ENCODE data around the gene RAB1B.
"Not testable (repeated sequence)": the region's sequence is repeated elsewhere in the genome, so short reads cannot be mapped to it uniquely, and the experiment has no call there.

The RAB1B gene

DNA sequence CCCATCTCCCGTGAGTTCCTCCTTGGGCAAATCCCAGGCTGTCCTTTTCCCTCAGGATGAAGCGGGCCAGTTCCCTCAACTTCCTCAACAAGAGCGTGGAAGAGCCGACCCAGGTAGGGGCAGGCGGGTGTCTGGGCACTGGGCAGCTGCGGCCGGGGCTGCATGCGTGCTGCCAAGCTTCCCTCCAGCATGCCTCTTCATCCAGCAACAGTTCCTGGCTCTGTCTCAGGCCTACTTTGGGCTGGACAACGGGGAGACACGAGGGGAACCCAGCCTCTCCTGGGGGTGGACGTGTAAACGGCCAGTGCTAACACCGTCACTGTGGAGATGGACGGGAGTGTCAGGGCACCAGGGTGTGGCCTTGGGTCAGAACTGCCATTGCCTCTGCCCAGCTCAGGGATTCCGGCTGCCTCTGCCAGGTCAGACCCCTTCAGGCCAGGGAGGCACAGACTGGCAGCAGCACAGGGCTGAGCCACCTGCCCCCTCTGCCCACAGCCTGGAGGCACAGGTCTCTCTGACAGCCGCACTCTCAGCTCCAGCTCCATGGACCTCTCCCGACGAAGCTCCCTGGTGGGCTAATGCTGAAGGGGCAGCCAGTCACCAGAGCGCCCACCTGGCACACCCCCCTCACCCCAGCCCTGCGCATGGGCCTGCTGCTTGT lies 1.9 kb upstream of the RAB1B start:
- FAIRE-seq: no peak
- no peak for DNase-seq (ENCODE audit: low spot score)

DNA sequence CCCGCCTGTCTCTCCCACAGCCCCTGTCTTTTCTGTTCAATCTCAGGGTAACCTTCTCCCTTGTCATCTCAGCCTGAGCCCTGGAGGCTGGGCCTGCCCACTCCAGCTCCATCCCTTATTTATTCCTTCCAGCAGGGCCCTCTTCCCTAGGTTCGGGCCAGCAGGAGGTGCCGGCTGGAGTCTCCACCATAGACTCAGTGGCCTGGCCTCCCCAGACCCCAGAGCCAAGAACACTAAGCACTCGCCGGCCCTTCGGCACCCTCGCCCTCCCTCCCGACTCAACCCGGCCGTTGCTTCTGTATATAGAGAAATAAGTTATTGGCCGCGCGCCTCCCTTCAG lies 1.4 kb upstream of the RAB1B start:
- no peak for DNase-seq (ENCODE audit: low spot score)
- FAIRE-seq: no peak

DNA sequence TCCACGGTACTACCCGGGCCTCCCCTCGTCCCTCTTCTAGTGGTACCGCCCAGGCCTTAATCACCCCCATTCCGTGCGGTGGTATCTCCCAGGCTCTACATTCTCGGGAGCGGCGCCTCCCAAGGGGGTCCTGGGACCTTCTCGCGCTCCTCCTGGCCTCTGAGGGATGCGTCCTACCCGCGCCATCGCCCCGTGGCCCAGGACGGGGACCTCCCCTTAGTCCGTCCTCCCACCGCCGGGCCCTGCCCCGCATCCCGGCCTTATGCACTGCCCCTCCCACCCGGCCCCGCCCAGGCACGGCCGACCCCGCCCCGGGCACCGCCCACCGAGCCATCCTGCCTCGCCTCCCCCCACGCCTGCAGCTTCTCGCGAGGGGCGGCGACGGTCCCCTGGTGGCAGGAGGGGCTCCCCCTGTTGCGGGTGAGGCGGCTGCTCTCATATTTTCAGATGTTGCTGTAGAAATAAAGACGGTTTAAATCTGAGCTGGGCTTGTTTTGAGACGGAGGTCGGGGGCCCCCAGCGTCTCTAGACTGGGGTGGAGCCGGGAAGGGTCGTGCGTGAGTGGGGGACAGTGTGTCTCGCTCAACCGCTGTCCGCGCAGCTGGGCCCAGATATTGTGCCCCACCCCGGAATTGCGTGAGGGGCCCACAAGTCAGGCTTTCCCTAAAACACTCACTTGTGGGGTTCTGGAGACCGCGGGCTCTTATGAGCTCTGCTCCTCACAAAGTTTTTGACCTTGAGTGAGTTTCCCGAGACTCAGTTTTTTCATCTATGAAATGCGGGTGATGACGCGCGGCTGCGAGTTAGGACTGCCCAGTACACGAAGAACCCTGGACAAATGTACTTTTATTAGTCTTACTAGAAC lies 828 bp upstream of the RAB1B start:
- FAIRE-seq (no peak), DNase-seq (ENCODE audit: low spot score) (peak; percentile 20)

DNA sequence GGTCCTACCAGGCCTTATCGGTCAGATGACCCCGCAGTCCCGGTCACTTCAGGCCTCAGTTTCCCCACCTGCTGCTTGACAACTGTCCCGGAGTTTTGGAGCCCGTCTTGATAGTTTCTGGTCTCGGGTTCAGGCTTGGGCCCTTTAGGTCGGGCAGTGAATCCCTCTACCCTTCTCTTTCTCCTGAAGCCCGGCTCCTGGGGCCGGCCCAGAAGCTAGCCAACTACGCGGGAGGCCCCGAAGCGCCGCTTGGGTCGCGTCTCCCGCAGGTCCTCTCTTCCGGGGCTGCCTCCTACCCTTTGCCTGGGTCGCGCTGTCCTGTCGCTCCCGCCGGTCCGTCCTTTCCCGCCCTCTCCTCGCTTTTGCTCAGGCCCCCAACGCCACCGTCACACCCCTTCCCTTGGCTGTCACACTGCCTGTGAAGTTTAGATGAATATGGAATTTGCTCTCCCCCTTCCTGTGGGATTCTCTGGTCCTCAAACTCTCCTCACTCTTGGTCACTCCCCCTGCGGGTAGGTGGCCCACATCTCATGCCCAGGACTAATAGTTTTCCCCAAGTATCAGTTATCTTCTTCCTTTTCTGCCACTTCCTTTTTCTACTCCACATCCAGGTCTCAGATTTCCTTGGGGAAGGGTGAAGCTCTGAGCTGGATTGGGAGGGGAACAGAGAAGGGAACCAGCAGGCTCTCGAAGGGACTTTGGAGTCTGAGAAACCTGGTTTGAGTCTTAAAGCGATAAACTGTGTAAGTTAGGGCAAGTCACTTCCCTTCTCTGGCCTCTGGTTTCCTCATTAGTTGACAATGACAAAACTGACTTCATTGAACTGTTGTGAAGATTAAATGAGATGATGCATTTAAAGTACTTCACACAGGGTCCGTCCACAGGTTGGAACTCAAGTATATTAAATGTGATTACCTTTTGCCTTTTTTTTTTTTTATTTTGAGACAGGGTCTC lies 790 bp downstream of the RAB1B start:
- peak; percentile 23 for DNase-seq (ENCODE audit: low spot score)
- FAIRE-seq: no peak

DNA sequence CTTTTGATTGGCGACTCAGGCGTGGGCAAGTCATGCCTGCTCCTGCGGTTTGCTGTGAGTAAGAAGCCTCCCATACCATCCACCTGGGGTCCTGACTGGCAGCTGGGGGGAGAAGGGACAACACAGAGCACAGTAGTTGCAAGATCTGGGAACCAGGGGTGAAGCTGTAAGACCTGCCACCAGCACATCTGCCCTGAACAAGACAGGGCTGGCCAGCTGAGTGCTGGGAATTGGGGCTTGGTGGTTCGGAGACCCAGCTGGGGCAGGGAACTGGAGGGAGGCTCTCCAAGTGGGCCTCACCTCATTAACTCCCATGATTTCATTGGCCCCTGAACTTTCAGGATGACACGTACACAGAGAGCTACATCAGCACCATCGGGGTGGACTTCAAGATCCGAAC lies 3.4 kb downstream of the RAB1B start:
- DNase-seq (ENCODE audit: low spot score) (no peak), FAIRE-seq (no peak)

DNA sequence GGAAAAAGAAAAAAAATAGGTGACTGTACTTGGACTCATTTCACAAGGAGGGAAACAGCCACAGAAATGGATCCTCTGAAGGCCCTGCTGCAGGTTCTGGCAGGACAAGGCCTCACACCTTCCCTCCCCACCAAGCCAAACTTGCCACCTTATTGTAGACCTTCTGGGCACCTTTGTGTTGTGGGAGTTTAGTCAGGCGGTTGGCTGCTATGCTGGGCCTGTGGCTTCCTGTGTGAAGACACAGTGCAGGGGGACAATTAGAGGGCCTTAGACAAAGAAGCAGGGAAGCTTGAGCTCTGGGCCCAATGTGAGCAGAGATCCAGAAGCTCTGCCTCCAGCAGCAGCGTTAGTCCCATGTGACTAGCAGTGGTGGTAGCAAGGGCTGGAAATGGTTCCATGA lies 4.2 kb downstream of the RAB1B start:
- FAIRE-seq (no peak), DNase-seq (ENCODE audit: low spot score) (no peak)

DNA sequence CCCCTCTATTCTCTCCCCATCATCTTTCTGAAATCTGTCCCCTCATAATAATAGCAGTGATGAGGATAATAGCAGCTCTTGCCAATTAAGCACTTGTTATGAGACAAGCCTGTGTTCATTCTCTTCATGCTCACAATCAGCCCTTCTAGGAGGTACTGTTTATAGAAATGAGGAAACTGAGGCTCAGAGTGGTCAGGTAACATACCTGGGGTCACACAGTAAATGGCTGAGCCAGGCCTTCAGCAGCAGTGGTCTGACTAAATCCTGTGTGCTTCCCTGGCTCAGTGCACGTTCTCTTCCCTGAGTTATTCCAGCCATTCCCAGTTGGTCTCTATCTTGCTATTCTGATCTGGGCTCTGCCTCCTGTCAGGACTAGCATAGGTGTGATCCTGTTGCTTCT lies 5.8 kb downstream of the RAB1B start:
- DNase-seq (ENCODE audit: low spot score): no peak
- no peak for FAIRE-seq

DNA sequence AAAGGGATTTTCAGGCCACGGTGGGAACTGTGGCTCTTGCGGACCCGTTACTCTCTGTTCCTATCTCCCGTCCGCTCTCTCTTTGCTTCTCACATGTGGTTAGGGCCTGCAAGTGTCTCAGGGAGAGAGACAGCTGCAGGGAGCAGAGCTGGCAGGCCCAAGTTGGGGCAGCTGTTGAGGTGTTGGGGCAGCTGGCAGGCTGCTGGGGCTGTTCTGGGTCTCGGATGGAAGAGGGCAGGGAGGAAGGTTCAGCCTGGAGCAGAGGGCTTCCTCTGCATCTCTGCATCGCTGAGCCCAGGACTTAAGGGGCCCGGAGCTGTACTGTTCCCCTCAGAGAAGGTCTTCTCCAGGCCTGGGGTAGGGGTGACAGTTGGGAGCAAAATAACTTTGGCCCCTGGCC lies 7.0 kb downstream of the RAB1B start:
- FAIRE-seq (no peak), DNase-seq (ENCODE audit: low spot score) (no peak)

DNA sequence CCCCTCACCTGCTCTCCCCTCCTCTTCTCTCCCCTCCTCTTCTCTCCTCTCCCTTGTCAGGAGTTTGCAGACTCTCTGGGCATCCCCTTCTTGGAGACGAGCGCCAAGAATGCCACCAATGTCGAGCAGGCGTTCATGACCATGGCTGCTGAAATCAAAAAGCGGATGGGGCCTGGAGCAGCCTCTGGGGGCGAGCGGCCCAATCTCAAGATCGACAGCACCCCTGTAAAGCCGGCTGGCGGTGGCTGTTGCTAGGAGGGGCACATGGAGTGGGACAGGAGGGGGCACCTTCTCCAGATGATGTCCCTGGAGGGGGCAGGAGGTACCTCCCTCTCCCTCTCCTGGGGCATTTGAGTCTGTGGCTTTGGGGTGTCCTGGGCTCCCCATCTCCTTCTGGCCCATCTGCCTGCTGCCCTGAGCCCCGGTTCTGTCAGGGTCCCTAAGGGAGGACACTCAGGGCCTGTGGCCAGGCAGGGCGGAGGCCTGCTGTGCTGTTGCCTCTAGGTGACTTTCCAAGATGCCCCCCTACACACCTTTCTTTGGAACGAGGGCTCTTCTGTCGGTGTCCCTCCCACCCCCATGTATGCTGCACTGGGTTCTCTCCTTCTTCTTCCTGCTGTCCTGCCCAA lies 7.7 kb downstream of the RAB1B start:
- FAIRE-seq: no peak
- no peak for DNase-seq (ENCODE audit: low spot score)

DNA sequence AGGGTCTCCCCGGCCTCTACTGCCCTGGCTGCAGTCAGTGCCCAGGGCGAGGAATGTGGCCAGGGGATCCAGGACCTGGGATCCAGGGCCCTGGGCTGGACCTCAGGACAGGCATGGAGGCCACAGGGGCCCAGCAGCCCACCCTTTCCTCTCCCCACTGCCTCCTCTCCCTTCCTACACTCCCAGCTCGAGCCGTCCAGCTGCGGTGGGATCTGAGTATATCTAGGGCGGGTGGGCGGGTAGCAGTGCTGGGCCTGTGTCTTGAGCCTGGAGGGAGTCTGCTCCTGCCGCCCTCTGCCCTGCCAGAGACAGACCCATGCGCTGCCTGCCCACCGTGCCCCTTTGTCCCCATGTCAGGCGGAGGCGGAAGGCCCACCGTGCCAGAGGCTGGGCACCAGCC lies 8.2 kb downstream of the RAB1B start:
- not testable (repeated sequence) for FAIRE-seq

DNA sequence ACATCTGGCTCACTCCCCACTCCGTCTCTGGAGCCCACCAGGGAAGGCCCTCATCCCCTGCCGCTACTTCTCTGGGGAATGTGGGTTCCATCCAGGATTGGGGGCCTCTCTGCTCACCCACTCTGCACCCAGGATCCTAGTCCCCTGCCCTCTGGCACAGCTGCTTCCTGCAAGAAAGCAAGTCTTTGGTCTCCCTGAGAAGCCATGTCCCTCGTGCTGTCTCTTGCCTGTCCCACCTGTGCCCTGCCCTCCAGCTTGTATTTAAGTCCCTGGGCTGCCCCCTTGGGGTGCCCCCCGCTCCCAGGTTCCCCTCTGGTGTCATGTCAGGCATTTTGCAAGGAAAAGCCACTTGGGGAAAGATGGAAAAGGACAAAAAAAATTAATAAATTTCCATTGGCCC lies 8.6 kb downstream of the RAB1B start:
- FAIRE-seq; DNase-seq (ENCODE audit: low spot score): not testable (repeated sequence)

More for the DNA sequence above, 8.2 kb downstream of the RAB1B start:
- not testable (repeated sequence) for DNase-seq (ENCODE audit: low spot score)

DNA sequence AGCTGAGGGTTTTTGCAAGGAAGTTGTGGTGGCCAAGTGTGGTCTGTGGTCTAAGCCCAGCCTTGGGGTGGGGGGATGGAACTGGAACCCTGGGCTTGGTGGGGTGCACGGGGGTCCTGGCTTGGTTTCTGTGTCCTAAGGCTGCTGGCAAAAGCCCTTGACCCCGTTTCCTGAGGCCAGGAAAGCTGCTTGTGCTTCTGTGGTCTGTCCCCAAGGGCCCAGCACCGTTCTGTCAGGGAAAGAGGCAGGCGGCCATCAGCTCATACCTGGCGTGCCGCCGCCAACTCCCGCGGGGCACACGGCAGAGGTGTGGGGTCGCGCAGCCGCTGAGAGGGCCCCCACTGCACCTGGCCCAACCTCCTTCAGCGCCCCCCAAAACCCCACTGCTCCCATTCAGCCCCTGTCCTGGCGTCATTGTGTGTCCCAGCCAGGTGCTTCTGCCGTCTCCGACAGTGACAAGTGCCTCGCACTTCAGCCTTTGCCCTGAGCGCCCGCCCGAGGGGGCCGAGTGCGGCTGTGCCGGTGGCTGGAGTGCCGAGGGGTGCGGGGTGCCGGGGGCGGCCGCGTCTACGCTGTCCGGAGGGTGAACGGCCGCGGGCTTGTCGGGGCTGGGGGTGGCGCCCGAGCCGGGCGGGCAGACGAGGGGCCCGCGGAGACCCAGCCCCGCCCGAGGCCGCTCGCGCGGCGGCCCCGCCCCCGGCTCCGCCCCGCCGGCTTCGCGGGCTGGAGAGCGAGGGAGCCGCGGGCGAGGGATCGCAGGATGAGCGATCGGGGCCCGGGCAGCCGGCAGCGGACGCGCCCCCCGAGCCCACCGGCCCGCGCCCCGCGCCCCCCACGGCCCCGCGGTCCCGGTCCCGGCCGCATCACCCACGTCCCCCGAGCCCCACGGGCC lies 9.3 kb downstream of the RAB1B start, which contains the start of gene CNIH2:
Gene CNIH2 (plus strand): TSS at position 705 of the 892 bp plus-strand sequence. CDS start 282 bp downstream, outside the sequence.
- no peak for DNase-seq (ENCODE audit: low spot score)

DNA sequence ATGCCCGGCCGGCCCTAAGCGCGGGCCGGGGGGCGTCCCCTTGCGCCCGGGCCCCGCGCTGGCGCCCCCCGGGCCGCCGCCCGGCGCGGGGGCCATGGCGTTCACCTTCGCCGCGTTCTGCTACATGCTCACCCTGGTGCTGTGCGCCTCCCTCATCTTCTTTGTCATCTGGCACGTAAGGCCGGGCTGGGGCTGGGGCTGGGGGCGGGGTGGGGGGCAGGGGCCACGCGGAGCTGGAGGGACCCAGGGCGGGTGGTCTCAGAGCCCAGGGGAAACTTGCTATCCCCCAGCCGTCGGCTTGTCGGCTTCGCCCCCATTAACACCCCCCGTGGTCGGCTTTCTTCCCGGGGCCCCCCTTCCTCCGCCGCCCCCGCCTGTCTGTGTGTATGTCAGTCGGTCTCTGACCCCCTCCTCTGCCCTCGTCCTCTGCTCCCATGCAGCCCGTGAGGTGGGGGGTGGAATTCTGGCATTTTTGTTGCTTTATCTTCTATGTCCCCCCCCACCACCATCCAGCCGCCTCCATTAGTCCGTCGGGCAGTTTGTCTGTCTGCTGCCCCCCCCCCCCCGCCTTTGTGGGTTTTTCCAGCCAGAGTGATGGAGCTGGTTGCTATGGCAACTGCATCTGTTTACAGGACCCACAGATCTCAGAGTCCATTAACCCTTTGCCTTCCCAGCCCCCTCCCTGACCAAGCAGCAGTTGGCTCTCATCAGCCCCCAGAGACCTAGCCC lies 10.1 kb downstream of the RAB1B start:
- FAIRE-seq (no peak), DNase-seq (ENCODE audit: low spot score) (no peak)

More for the DNA sequence above, 9.3 kb downstream of the RAB1B start, which contains the start of gene CNIH2:
- no peak for FAIRE-seq

DNA sequence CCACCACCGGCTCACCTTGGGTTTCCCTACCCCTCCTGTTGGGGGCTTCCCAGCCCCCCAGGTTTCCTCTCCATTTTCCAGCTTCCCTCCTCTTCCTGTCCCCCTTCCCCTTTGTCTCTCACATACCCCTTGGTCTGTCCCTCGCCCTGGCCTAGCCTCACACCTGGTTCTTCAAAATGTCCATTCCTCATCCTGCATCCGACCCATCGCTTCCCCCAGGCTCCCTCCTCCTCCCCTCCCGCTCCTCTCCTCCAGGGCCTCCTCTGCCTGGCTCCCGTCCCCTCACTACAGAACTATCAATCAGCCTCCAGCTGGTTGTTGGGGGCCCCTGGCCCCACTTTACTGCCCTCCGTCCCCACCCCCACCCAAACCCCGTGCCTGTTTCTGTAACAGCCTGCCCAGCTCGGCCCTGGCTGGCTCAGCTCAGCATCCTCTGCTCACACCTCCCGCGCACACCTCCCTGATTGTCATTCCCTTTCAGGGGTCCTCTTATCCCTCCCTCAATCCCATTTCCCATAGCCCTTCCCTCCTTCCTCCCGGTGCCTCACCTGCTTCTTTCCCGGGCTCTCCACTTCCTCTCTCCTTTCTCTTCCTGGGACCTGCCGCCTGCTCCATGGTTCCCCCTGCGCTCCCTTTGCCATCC lies 10.8 kb downstream of the RAB1B start:
- DNase-seq (ENCODE audit: low spot score) (no peak), FAIRE-seq (no peak)

DNA sequence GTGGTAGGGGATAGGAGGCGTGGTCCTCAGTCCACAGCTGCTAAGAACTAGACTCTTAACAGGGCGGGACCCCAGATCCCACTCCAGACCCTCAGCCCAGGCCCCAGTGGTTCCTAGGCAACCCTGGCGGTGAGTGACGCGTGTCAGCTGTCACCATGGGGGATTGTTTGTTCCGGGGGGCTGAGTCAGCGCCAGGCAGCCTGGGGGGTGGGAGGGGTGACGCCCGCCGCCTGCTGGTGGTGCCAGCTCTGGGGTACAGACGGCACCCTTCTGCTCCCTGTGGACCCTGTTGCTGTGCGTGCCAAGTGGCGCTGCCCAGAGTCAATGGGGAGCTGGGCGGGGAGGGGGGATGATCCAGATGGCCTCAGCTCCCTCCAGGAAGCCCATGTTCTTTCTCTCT lies 12.0 kb downstream of the RAB1B start:
- DNase-seq (ENCODE audit: low spot score) (no peak), FAIRE-seq (no peak)

DNA sequence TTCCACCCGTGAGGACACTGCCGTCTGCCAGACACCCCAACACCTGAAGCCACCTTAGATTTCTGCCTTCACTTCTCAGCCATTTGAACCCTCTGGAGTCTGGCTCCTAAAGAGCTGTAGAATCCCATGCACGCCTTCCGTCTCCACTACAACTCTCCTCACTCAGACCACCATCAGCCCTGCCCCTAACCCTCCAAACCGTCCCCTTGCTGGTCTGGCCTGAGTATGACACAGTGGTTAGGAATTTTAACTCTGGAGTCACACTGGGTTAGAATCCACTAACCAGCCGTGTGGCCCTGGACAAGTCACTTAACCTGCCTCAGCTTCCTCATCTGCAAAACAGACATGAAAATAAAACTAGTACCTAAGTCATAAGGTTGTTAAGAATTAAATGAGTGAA lies 12.6 kb downstream of the RAB1B start:
- no peak for FAIRE-seq
- DNase-seq (ENCODE audit: low spot score): peak; percentile 28

DNA sequence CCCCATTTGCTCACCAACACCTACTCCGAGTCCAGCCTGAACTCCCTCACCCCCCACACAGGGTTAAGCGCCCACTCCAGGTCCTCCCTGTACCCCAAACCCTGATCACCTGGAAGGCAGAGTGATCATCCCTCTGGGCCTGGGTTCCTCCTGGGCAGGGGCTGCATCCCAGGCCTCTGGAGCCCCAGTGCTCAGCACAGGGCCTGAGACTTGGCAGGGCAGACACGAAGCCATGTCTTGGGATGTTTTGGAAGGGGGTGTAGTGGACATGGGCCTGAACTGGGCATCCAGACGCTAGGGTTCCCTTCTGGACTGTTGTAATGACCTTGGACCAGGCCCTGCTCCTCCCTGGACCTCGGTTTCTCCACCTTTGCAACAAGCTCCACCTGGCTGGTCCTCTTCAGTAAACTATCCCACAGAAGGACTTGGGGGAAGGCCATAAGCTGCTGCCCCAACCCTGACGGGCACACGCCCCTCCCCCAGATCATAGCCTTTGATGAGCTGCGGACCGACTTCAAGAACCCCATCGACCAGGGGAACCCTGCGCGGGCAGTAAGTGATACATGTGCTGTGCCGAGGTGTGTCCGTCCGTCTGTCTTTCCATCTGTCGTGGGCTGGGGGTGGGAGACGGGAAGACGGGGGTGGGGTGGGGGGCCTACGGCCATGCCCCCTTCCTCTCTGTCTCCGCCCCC lies 13.5 kb downstream of the RAB1B start:
- no peak for DNase-seq (ENCODE audit: low spot score)
- no peak for FAIRE-seq

Measured in RCC 7860 (cell line).